ENCODE measurements around the gene HHAT.

HHAT gene

GRCh38 chr1:210313046-210313595 lies 15.6 kb upstream of the HHAT start:
- no peak overlapping the region for H3K4me3 ChIP-seq (ENCODE audit: low read length)
- no peak for TF ChIP-seq CTCF (conservative IDR thresholded peaks at IDR 0.05; ENCODE audit: low read length)
- no peak for DNase-seq (ENCODE audit: low read depth)

- DNase-seq (ENCODE audit: low read depth) = no peak
- no peak overlapping the region for H3K4me3 ChIP-seq (ENCODE audit: low read length)
- TF ChIP-seq CTCF (conservative IDR thresholded peaks at IDR 0.05; ENCODE audit: low read length) = no peak
Observed at GRCh38 chr1:210313921-210314320, 14.8 kb upstream of the HHAT start.

DNA sequence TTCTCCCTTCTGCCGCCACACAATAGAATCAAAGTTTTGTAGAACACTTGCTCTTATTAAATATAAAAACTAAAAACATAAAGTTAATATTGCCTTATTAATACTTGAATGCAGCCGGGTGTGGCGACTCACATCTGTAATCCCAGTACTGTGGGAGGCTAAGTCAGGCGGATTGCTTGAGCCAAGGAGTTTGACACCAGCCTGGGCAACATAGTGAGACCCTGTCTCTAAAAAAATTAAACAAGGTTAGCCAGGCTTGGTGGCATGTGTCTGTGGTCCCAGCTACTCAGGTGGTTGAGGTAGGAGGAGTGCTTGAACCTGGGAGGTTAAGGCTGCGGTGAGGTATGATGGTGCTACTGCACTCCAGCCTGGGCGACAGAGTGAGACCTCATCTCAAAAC lies 13.2 kb upstream of the HHAT start:
- no peak for TF ChIP-seq CTCF (conservative IDR thresholded peaks at IDR 0.05; ENCODE audit: low read length)
- no peak overlapping the region for H3K4me3 ChIP-seq (ENCODE audit: low read length)
- DNase-seq (ENCODE audit: low read depth) = no peak

- TF ChIP-seq CTCF (conservative IDR thresholded peaks at IDR 0.05; ENCODE audit: low read length) = no peak
- DNase-seq (ENCODE audit: low read depth) = no peak
- H3K4me3 ChIP-seq (ENCODE audit: low read length) = no peak overlapping the region
Observed at GRCh38 chr1:210321131-210321530, 7.6 kb upstream of the HHAT start.

DNA sequence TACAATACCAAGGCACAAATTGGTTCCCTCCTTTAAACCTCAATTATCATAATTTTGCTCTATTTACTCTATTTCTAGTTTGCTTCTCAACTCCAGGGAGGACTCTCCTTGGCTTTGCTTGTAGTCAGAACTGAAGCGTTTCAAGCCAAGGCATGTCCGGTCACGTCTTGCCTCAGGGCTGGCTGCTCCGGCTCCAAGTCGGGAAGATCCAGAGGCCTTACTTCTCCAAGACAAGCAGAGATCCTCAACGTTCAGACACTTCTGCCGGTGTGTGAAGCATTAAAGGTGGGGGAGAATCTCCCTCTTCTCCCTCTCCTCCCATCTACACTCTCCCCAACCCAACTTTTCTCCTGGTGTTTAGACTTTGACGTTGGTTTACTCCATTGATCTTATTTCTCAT lies 7.2 kb upstream of the HHAT start:
- TF ChIP-seq CTCF (conservative IDR thresholded peaks at IDR 0.05; ENCODE audit: low read length) = no peak
- DNase-seq (ENCODE audit: low read depth) = no peak
- H3K4me3 ChIP-seq (ENCODE audit: low read length) = no peak overlapping the region

GRCh38 chr1:210323957-210324356 lies 4.7 kb upstream of the HHAT start:
- no peak overlapping the region for H3K4me3 ChIP-seq (ENCODE audit: low read length)

More at GRCh38 chr1:210323957-210324356, 4.7 kb upstream of the HHAT start:
- no peak for TF ChIP-seq CTCF (conservative IDR thresholded peaks at IDR 0.05; ENCODE audit: low read length)
- no peak for DNase-seq (ENCODE audit: low read depth)

Measured in AG10803 (cell line).